ENCODE measurements around the gene HTRA1.

The HTRA1 gene

GRCh38 chr10:122494833-122495232 lies 33.5 kb downstream of the HTRA1 start:
- peak; percentile 76 for DNase-seq (ENCODE audit: low read depth, low spot score)

- DNase-seq (ENCODE audit: low read depth, low spot score): no peak
Measured at GRCh38 chr10:122495406-122496340, 34.3 kb downstream of the HTRA1 start.

GRCh38 chr10:122497241-122497640 lies 35.9 kb downstream of the HTRA1 start:
- DNase-seq (ENCODE audit: low read depth, low spot score): no peak

GRCh38 chr10:122498521-122498920 lies 37.2 kb downstream of the HTRA1 start:
- no peak for DNase-seq (ENCODE audit: low read depth, low spot score)

- DNase-seq (ENCODE audit: low read depth, low spot score): no peak
Measured at GRCh38 chr10:122499012-122499411, 37.7 kb downstream of the HTRA1 start.

- DNase-seq (ENCODE audit: low read depth, low spot score): no peak
Measured at GRCh38 chr10:122499491-122499941, 38.2 kb downstream of the HTRA1 start.

- no peak for DNase-seq (ENCODE audit: low read depth, low spot score)
Measured at GRCh38 chr10:122500194-122500593, 38.8 kb downstream of the HTRA1 start.

GRCh38 chr10:122500726-122501125 lies 39.4 kb downstream of the HTRA1 start:
- no peak for DNase-seq (ENCODE audit: low read depth, low spot score)

- DNase-seq (ENCODE audit: low read depth, low spot score): no peak
Measured at GRCh38 chr10:122503012-122503411, 41.7 kb downstream of the HTRA1 start.

- DNase-seq (ENCODE audit: low read depth, low spot score): no peak
Measured at GRCh38 chr10:122503886-122504609, 42.7 kb downstream of the HTRA1 start.

- peak; percentile 98 for DNase-seq (ENCODE audit: low read depth, low spot score)
Measured at GRCh38 chr10:122504610-122504950, 43.2 kb downstream of the HTRA1 start.

GRCh38 chr10:122505011-122505410 lies 43.7 kb downstream of the HTRA1 start:
- DNase-seq (ENCODE audit: low read depth, low spot score): no peak

GRCh38 chr10:122505885-122506645 lies 44.7 kb downstream of the HTRA1 start:
- no peak for DNase-seq (ENCODE audit: low read depth, low spot score)

- DNase-seq (ENCODE audit: low read depth, low spot score): no peak
Measured at GRCh38 chr10:122507616-122508015, 46.3 kb downstream of the HTRA1 start.

- no peak for DNase-seq (ENCODE audit: low read depth, low spot score)
Measured at GRCh38 chr10:122508021-122508420, 46.7 kb downstream of the HTRA1 start.

- no peak for DNase-seq (ENCODE audit: low read depth, low spot score)
Measured at GRCh38 chr10:122509323-122509722, 48.0 kb downstream of the HTRA1 start.

- DNase-seq (ENCODE audit: low read depth, low spot score): no peak
Measured at GRCh38 chr10:122510326-122510725, 49.0 kb downstream of the HTRA1 start.

GRCh38 chr10:122510736-122511135 lies 49.4 kb downstream of the HTRA1 start:
- no peak for DNase-seq (ENCODE audit: low read depth, low spot score)

- DNase-seq (ENCODE audit: low read depth, low spot score): no peak
Measured at GRCh38 chr10:122513053-122513452, 51.7 kb downstream of the HTRA1 start.

- DNase-seq (ENCODE audit: low read depth, low spot score): no peak
Measured at GRCh38 chr10:122514045-122514840, 52.9 kb downstream of the HTRA1 start.

GRCh38 chr10:122515022-122515424 lies 53.7 kb downstream of the HTRA1 start:
- no peak for DNase-seq (ENCODE audit: low read depth, low spot score)

Measured in brain pericyte (primary cell).